Measurements from ENCODE around the gene TUBGCP4. TPM values are rescaled to one million over a fixed set of nuclear protein-coding genes. Genes with fewer than 3 reads are reported as not detected.

The TUBGCP4 gene
- total and polyA plus RNA-seq, 9 of the 15 experiments (the other 6 are each of a cell fraction or from before 2014, with no cell fraction given), result 10.7 to 50.2 (median 29.6) TPM

DNA sequence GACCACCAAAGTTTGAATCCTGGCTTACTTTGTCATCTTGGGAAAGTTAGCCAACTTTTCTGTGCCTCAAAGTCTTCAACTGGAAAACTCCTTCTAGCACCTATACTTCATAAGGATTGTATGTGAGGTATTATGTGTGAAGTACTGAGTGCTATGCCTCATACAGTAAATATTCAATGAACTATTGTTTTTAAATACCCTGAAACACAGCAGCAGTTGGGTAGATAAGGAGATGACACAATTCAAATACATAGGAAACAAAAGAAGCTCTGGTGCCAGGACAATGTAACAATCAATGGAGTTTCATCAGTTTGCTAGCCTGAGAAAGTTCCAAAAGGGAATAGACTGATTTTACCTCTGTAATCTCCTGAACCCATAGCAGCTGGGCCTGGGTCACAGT, 43.3 kb downstream of the TUBGCP4 start:
- no peak for FAIRE-seq
- Histone ChIP-seq H3K27me3 (ENCODE audit: control insufficient read depth in 2 of 2, insufficient read depth in 2 of 2, low read length in 2 of 2) (no peaks in the 10 kb centered on the region), H3K4me2 (ENCODE audit: insufficient read depth, low read length) (no peak overlapping the region), H3K79me2 (ENCODE audit: control insufficient read depth, insufficient read depth, low read length) (no peaks in the 10 kb centered on the region), H3K9me3 (replicated peaks; ENCODE audit: control insufficient read depth, insufficient read depth, low read depth, low read length) (no peaks in the 10 kb centered on the region), H3K36me3 (ENCODE audit: control insufficient read depth, insufficient read depth, low read length) (peaks cover 76% of the 10 kb centered on the region), H3K27ac (ENCODE audit: extremely low read depth, low read depth, low read length) (no peak overlapping the region), H2AFZ (ENCODE audit: low read depth, low read length) (no peak overlapping the region), H3K4me3 (no peak overlapping the region), H3K9ac (ENCODE audit: insufficient read depth in 1 of 2, low read depth in 2 of 2, low read length in 2 of 2) (no peak overlapping the region), H3K4me1 (replicated peaks in 1 of 2; ENCODE audit: control insufficient read depth in 2 of 2, insufficient read depth in 2 of 2, low read length in 2 of 2) (peaks cover 0 to 22% of the 10 kb centered on the region in 2 experiments; a peak in 2 of 5 replicates), H3K9me1 (ENCODE audit: control insufficient read depth, insufficient read depth, low read length) (no peaks in the 10 kb centered on the region), H4K20me1 (replicated peaks; ENCODE audit: control insufficient read depth, insufficient read depth, low read length) (no peaks in the 10 kb centered on the region)
- no peak for DNase-seq (ENCODE audit: extremely low read depth in 1 of 4, low spot score in 3 of 4)
- in situ Hi-C loops (cut with MboI), result no loop called here
- CTCF ChIA-PET (ENCODE audit: low intra/inter-chr PET ratio), result no interaction called here
- POLR2A ChIA-PET, result interaction anchor here (0.6 kb wide), 1 partner anchor 38 kb away, joined by 3 read pairs; no protein-coding TSS in a partner anchor
- ATAC-seq, result no peak
- BruUV-seq (replicated peaks), result no TSS peak
- TF ChIP-seq PPARD (CRISPR knock-in tag; IDR thresholded peaks at IDR 0.05), result no peak
- no peak for TF ChIP-seq ZNF263 (CRISPR knock-in tag; IDR thresholded peaks at IDR 0.05; ENCODE audit: borderline replicate concordance)
- no peak for TF ChIP-seq HNRNPL (IDR thresholded peaks at IDR 0.05; ENCODE audit: low read depth, low read length)
- no peak for TF ChIP-seq SMARCC2 (IDR thresholded peaks at IDR 0.05; ENCODE audit: low read depth)
- TF ChIP-seq EZH2 (IDR thresholded peaks at IDR 0.05; ENCODE audit: borderline replicate concordance, low read depth, low read length), result no peak
- no peak for TF ChIP-seq HNRNPUL1 (IDR thresholded peaks at IDR 0.05; ENCODE audit: low read length)
- TF ChIP-seq HNRNPLL (IDR thresholded peaks at IDR 0.05; ENCODE audit: low read depth, low read length, poor library complexity, severe bottlenecking), result no peak
- TF ChIP-seq CBFA2T3 (IDR thresholded peaks at IDR 0.05), result no peak
- no peak for TF ChIP-seq EHMT2 (IDR thresholded peaks at IDR 0.05)
- TF ChIP-seq ZNF507 (tag; conservative IDR thresholded peaks at IDR 0.05), result no peak
- intact Hi-C loops (cut with micrococcal nuclease), result no loop called here

All from K562 (cell line).